BLaER1 treated with 17β-estradiol and CSF1 and Interleukin-3, amounts not matched to agents 10 nM and 100 nM (cell line): ENCODE data around the gene ALDH1A2.
"Not testable (repeated sequence)": the region's sequence is repeated elsewhere in the genome, so short reads cannot be mapped to it uniquely, and the experiment has no call there.

Source experiments
- H3K27ac ChIP-seq, 11 experiments: shearing (Covaris generic); formaldehyde crosslinking; 2 replicates each; pipeline ENCODE4 v1.8.1; 2022
- H3K27me3 ChIP-seq, 11 experiments: shearing (Covaris generic); formaldehyde crosslinking; 2 replicates each; pipeline ENCODE4 v1.8.1; 2022
- H3K36me3 ChIP-seq, 11 experiments: shearing (Covaris generic); formaldehyde crosslinking; 2 replicates each; pipeline ENCODE4 v1.8.1; 2022
- H3K4me1 ChIP-seq, 10 experiments: shearing (Covaris generic); formaldehyde crosslinking; 2 replicates each; pipeline ENCODE4 v1.8.1; 2022
- H3K4me2 ChIP-seq, 11 experiments: shearing (Covaris generic); formaldehyde crosslinking; 2 replicates each; pipeline ENCODE4 v1.8.1; 2022
- H3K4me3 ChIP-seq, 10 experiments: shearing (Covaris generic); formaldehyde crosslinking; 2 replicates each; pipeline ENCODE4 v1.8.1; 2022
- H3K9ac ChIP-seq, 11 experiments: shearing (Covaris generic); formaldehyde crosslinking; 2 replicates each; pipeline ENCODE4 v1.8.1; 2022
- H3K9me3 ChIP-seq, 11 experiments: shearing (Covaris generic); formaldehyde crosslinking; replicated peaks in 1 of 11; 2 replicates each; pipeline ENCODE4 v1.8.1; 2022
- H4K20me1 ChIP-seq, 11 experiments: shearing (Covaris generic); formaldehyde crosslinking; 2 replicates each; pipeline ENCODE4 v1.8.1; 2022
- Cebpa-rat ChIP-seq, 11 experiments: shearing (Covaris generic); IDR thresholded peaks; 2 replicates each; pipeline ENCODE4 v1.8.1; 2022

The ALDH1A2 gene

GRCh38 chr15:58096529-58097084 is 31.1 kb upstream of the ALDH1A2 start:
- H3K9ac ChIP-seq = no peak overlapping the region
- no peaks in the 10 kb centered on the region for H3K27me3 ChIP-seq
- H3K27ac ChIP-seq = no peak overlapping the region
- peaks cover 0 to 5% (median 0%) of the 10 kb centered on the region in 10 experiments; a peak in 3 of 20 replicates for H3K4me1 ChIP-seq
- H3K4me3 ChIP-seq = no peak overlapping the region
- no peak overlapping the region for H3K4me2 ChIP-seq
- no peaks in the 10 kb centered on the region for H4K20me1 ChIP-seq
- no peak for TF ChIP-seq Cebpa-rat (IDR thresholded peaks at IDR 0.05)
- H3K36me3 ChIP-seq = no peaks in the 10 kb centered on the region
- H3K9me3 ChIP-seq = peaks cover 0 to 23% (median 6%) of the 10 kb centered on the region in 11 experiments; a peak in 12 of 22 replicates

- H3K9ac ChIP-seq = no peak overlapping the region
- H3K4me1 ChIP-seq = peaks cover 0 to 14% (median 0%) of the 10 kb centered on the region in 10 experiments; a peak in 3 of 20 replicates
- peaks cover 0 to 23% (median 6%) of the 10 kb centered on the region in 11 experiments; a peak in 12 of 22 replicates for H3K9me3 ChIP-seq
- no peak for TF ChIP-seq Cebpa-rat (IDR thresholded peaks at IDR 0.05)
- no peaks in the 10 kb centered on the region for H3K27me3 ChIP-seq
- no peak overlapping the region for H3K4me3 ChIP-seq
- H3K4me2 ChIP-seq = no peak overlapping the region
- H3K36me3 ChIP-seq = no peaks in the 10 kb centered on the region
- H3K27ac ChIP-seq = no peak overlapping the region
- no peaks in the 10 kb centered on the region for H4K20me1 ChIP-seq
Observed at GRCh38 chr15:58095415-58095814, 29.9 kb upstream of the ALDH1A2 start.

GRCh38 chr15:58087871-58088270 is 22.4 kb upstream of the ALDH1A2 start:
- no peaks in the 10 kb centered on the region for H4K20me1 ChIP-seq
- no peak overlapping the region for H3K4me3 ChIP-seq
- no peaks in the 10 kb centered on the region for H3K9me3 ChIP-seq
- no peaks in the 10 kb centered on the region for H3K36me3 ChIP-seq
- peaks cover 0 to 60% (median 0%) of the 10 kb centered on the region in 10 experiments; a peak in 7 of 20 replicates for H3K4me1 ChIP-seq
- peak overlapping the region in 4 of 11 experiments; percentile 31 to 77 (median 55); a peak in 7 of 22 replicates for H3K4me2 ChIP-seq
- TF ChIP-seq Cebpa-rat (IDR thresholded peaks at IDR 0.05) = no peak
- no peaks in the 10 kb centered on the region for H3K27me3 ChIP-seq
- no peak overlapping the region for H3K9ac ChIP-seq
- peak overlapping the region in 3 of 11 experiments; percentile 36 to 75 (median 64); a peak in 5 of 22 replicates for H3K27ac ChIP-seq

- Histone ChIP-seq H3K4me1 (peaks cover 0 to 54% (median 0%) of the 10 kb centered on the region in 10 experiments; a peak in 7 of 20 replicates), H4K20me1 (no peaks in the 10 kb centered on the region), H3K4me2 (peak overlapping the region in 2 of 11 experiments; percentile 46 to 77; a peak in 3 of 22 replicates), H3K27me3 (no peaks in the 10 kb centered on the region), H3K27ac (no peak overlapping the region), H3K9me3 (no peaks in the 10 kb centered on the region), H3K4me3 (no peak overlapping the region), H3K36me3 (no peaks in the 10 kb centered on the region), H3K9ac (no peak overlapping the region)
- no peak for TF ChIP-seq Cebpa-rat (IDR thresholded peaks at IDR 0.05)
Observed at GRCh38 chr15:58086491-58086890, 21.0 kb upstream of the ALDH1A2 start.

GRCh38 chr15:58083526-58083925 is 18.0 kb upstream of the ALDH1A2 start:
- TF ChIP-seq Cebpa-rat (IDR thresholded peaks at IDR 0.05) = no peak

GRCh38 chr15:58081891-58082290 is 16.4 kb upstream of the ALDH1A2 start:
- Histone ChIP-seq H3K4me2 (no peak overlapping the region), H3K9me3 (no peaks in the 10 kb centered on the region), H3K27me3 (no peaks in the 10 kb centered on the region), H3K4me1 (peaks cover 0 to 51% (median 0%) of the 10 kb centered on the region in 10 experiments; a peak in 4 of 20 replicates), H3K27ac (no peak overlapping the region), H4K20me1 (no peaks in the 10 kb centered on the region), H3K9ac (no peak overlapping the region), H3K4me3 (no peak overlapping the region), H3K36me3 (no peaks in the 10 kb centered on the region)
- TF ChIP-seq Cebpa-rat (IDR thresholded peaks at IDR 0.05) = no peak

More at GRCh38 chr15:58083526-58083925, 18.0 kb upstream of the ALDH1A2 start:
- Histone ChIP-seq H3K27ac (no peak overlapping the region), H3K9ac (no peak overlapping the region), H3K4me3 (no peak overlapping the region), H3K27me3 (no peaks in the 10 kb centered on the region), H3K9me3 (no peaks in the 10 kb centered on the region), H3K4me1 (peaks cover 0 to 53% (median 0%) of the 10 kb centered on the region in 10 experiments; a peak in 7 of 20 replicates), H4K20me1 (no peaks in the 10 kb centered on the region), H3K36me3 (no peaks in the 10 kb centered on the region), H3K4me2 (no peak overlapping the region)

- Histone ChIP-seq H3K9ac (no peak overlapping the region), H3K4me2 (no peak overlapping the region)
- TF ChIP-seq Cebpa-rat (IDR thresholded peaks at IDR 0.05) = no peak
Observed at GRCh38 chr15:58081456-58081855, 15.9 kb upstream of the ALDH1A2 start.

GRCh38 chr15:58080959-58081358 is 15.4 kb upstream of the ALDH1A2 start:
- peaks cover 0 to 42% (median 0%) of the 10 kb centered on the region in 10 experiments; a peak in 4 of 20 replicates for H3K4me1 ChIP-seq

More at GRCh38 chr15:58081456-58081855, 15.9 kb upstream of the ALDH1A2 start:
- H3K27me3 ChIP-seq = no peaks in the 10 kb centered on the region
- H3K9me3 ChIP-seq = no peaks in the 10 kb centered on the region
- H3K4me3 ChIP-seq = no peak overlapping the region
- H3K36me3 ChIP-seq = no peaks in the 10 kb centered on the region
- peaks cover 0 to 46% (median 0%) of the 10 kb centered on the region in 10 experiments; a peak in 4 of 20 replicates for H3K4me1 ChIP-seq
- H4K20me1 ChIP-seq = no peaks in the 10 kb centered on the region
- H3K27ac ChIP-seq = no peak overlapping the region

GRCh38 chr15:58080398-58080797 is 14.9 kb upstream of the ALDH1A2 start:
- Histone ChIP-seq H3K4me2 (no peak overlapping the region), H3K4me3 (no peak overlapping the region), H3K9ac (no peak overlapping the region), H3K36me3 (no peaks in the 10 kb centered on the region), H4K20me1 (no peaks in the 10 kb centered on the region), H3K4me1 (peaks cover 0 to 37% (median 0%) of the 10 kb centered on the region in 10 experiments; a peak in 4 of 20 replicates), H3K9me3 (no peaks in the 10 kb centered on the region), H3K27me3 (no peaks in the 10 kb centered on the region), H3K27ac (no peak overlapping the region)
- no peak for TF ChIP-seq Cebpa-rat (IDR thresholded peaks at IDR 0.05)

More at GRCh38 chr15:58080959-58081358, 15.4 kb upstream of the ALDH1A2 start:
- H3K27ac ChIP-seq, H3K4me2 ChIP-seq, H3K4me3 ChIP-seq, H3K36me3 ChIP-seq, H4K20me1 ChIP-seq, H3K9ac ChIP-seq, H3K9me3 ChIP-seq, H3K27me3 ChIP-seq: not testable (repeated sequence)

- peaks cover 0 to 26% (median 0%) of the 10 kb centered on the region in 10 experiments; a peak in 4 of 20 replicates for H3K4me1 ChIP-seq
- no peaks in the 10 kb centered on the region for H3K27me3 ChIP-seq
- H3K9ac ChIP-seq = no peak overlapping the region
- H3K4me2 ChIP-seq = peak overlapping the region in 2 of 11 experiments; percentile 44 to 45; a peak in 4 of 22 replicates
- H3K27ac ChIP-seq = no peak overlapping the region
- no peaks in the 10 kb centered on the region for H3K9me3 ChIP-seq
- H3K36me3 ChIP-seq = no peaks in the 10 kb centered on the region
- no peaks in the 10 kb centered on the region for H4K20me1 ChIP-seq
- TF ChIP-seq Cebpa-rat (IDR thresholded peaks at IDR 0.05) = no peak
- H3K4me3 ChIP-seq = no peak overlapping the region
Observed at GRCh38 chr15:58078591-58078990, 13.1 kb upstream of the ALDH1A2 start.
